ENCODE results near the gene NADSYN1. TPM values are rescaled to one million over a fixed set of nuclear protein-coding genes. Genes with fewer than 3 reads are reported as not detected.

The NADSYN1 gene
- total RNA-seq, 1 donor from 2014 or later: 72.8 TPM

DNA sequence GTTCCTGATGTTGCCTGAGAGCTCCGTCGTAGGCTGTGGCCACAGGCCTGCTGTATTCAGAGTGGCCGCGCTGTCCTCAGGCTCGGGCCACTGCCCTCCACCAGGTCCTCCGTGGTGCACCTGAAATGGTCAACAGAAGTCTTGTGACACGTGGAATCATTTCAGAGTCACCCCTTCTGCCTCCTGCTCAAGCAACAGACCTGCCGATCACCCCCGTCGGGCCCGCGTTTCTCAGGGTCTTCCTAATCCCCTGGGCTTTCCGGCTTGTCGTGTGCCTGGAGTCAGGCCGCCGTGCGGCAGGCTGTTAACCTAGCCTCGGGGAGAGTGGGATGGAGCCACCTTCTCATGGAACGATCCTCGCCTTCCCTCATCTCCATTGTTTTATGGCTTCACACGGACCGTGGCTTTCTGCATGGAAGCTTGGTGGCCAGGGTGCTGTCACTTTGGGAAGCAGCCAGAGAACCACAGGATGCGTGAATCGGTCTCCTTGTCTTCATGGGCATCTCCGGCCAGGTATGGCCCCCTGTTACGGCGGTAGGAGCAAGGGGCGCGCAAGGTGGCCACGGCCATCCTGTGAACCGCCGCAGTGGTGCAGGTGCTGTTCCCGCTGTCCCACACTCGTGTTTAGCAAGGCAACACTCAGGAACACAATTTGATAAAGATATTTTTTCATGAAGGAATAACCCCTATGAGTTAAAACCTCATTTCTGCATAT is 24.1 kb downstream of the NADSYN1 start:
- H3K4me3 ChIP-seq (ENCODE audit: low read depth, low read length): no peak overlapping the region
- TF ChIP-seq, protein P1, sequence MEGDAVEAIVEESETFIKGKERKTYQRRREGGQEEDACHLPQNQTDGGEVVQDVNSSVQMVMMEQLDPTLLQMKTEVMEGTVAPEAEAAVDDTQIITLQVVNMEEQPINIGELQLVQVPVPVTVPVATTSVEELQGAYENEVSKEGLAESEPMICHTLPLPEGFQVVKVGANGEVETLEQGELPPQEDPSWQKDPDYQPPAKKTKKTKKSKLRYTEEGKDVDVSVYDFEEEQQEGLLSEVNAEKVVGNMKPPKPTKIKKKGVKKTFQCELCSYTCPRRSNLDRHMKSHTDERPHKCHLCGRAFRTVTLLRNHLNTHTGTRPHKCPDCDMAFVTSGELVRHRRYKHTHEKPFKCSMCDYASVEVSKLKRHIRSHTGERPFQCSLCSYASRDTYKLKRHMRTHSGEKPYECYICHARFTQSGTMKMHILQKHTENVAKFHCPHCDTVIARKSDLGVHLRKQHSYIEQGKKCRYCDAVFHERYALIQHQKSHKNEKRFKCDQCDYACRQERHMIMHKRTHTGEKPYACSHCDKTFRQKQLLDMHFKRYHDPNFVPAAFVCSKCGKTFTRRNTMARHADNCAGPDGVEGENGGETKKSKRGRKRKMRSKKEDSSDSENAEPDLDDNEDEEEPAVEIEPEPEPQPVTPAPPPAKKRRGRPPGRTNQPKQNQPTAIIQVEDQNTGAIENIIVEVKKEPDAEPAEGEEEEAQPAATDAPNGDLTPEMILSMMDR (conservative IDR thresholded peaks at IDR 0.05; ENCODE audit: low read depth, low read length): no peak
- no peak for DNase-seq (ENCODE audit: low read depth)

DNA sequence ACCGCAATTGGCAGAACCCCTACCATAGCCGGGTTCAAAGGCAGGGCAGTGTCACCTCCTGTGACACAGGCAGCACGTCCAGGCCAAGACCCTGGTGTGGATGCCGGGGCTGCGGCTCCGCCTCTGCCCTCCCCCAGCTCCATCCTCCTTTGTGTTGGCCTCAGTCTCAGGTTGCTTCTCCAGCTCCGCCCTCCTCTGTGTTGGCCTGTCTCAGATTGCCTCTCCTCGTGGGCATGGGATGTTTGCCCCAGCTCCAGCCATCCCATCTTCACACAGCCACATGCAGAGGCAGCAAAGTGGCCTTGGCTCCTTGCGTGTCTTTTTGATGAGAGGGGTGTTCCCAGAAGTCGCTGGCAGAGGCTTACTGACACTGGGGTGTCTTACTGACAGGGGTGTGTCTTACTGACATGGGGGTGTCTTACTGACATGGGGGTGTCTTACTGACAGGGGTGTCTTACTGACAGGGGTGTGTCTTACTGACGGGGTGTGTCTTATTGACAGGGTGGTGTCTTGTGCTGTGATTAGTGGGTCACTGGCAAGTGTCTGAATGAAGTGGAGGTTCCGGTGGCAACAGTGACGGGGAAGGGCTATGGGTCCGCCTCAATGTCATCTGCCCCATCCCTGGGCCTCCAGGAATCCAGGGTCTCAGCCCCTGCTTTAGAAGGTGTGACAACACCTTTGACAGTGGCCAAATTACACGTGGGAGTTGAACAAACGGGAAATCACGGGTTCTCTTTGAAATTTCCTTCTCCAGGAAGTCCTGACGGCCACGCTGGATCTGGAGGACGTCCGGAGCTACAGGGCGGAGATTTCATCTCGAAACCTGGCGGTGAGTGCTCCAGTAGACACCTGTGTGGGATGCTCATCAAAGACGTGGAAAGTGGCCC is 24.9 kb downstream of the NADSYN1 start:
- TF ChIP-seq, protein P1 (conservative IDR thresholded peaks at IDR 0.05; ENCODE audit: low read depth, low read length): no peak
- no peak for DNase-seq (ENCODE audit: low read depth)
- H3K4me3 ChIP-seq (ENCODE audit: low read depth, low read length): no peak overlapping the region

DNA sequence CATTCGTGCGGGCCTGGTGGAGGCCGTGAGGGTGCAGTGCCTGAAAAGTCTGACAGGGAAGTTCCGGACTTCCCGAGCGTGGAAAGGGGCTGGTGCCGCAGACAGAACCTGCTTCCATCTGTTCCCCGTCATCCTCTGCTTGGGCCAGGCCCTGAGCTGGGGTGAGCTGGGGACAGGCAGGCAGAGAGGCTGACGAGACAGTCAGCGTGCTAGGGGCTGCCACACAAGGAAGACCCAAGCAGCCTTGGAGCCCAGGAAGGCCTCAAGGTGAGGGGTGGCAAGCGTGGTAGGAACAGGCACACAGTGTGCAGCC is 25.5 kb downstream of the NADSYN1 start:
- DNase-seq (ENCODE audit: low read depth): no peak

DNA sequence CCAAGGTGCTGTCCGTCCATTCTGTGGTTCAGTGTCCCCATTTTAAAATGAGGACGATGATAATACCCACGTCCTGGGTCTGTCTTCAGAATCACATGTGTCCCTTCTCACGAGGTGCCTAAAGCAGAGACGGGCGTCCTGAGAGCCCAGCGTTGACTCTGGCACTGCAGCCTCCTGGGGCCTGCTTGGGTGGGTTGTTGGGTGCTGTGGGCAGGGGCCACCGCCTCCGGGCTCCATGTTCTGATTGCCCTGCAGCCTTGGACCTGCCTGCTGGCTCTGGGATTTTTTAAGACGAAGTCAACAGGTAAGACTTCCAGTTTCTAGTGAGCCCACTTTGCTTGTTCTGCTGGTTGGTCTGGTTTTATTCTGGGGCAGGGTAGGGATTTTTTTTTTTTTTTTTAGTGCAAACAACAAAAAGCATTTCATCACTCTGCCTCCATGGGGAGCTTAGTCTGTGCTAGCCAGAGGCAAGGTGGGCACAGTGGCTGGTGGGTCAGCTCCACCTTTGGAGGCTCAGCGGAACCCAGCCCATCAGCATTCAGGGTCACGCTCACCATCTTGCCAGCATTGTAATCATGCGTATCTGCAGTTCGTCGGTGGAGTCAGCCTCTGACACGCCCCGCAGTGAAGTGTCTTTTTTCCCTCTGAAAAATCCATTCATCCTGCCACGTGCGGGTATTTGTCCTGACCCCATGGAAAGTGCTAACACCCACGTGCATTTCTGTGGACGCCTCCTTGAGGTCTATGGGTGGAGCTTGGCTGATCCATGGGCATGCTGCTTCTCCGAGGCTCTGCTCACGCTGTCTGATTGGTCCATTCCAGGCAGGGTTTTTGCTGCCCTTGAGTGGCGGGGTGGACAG is 28.3 kb downstream of the NADSYN1 start:
- DNase-seq (ENCODE audit: low read depth): no peak
- TF ChIP-seq, protein P1 (conservative IDR thresholded peaks at IDR 0.05; ENCODE audit: low read depth, low read length): no peak
- H3K4me3 ChIP-seq (ENCODE audit: low read depth, low read length): no peak overlapping the region

More for the DNA sequence above, 25.5 kb downstream of the NADSYN1 start:
- H3K4me3 ChIP-seq (ENCODE audit: low read depth, low read length): no peak overlapping the region
- TF ChIP-seq, protein P1 (conservative IDR thresholded peaks at IDR 0.05; ENCODE audit: low read depth, low read length): no peak

DNA sequence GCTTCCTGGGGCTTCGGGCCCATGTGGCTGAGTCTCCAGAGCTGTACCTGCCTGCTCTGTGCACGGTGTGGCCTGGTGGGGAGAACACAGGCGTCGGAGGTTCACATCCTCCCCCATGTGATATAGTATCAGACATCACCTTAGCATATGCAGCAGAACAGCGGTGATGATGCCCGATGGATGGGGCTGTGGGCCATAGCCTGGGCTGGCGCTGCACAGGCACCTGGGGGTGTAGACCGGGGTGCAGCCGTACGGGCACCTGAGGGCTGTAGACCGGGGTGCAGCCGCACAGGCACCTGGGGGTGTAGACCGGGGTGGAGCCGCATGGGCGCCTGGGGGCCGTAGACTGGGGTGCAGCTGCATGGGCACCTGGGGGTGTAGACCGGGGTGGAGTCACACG is 29.2 kb downstream of the NADSYN1 start:
- TF ChIP-seq, protein P1 (conservative IDR thresholded peaks at IDR 0.05; ENCODE audit: low read depth, low read length): no peak
- no peak overlapping the region for H3K4me3 ChIP-seq (ENCODE audit: low read depth, low read length)
- DNase-seq (ENCODE audit: low read depth): no peak

DNA sequence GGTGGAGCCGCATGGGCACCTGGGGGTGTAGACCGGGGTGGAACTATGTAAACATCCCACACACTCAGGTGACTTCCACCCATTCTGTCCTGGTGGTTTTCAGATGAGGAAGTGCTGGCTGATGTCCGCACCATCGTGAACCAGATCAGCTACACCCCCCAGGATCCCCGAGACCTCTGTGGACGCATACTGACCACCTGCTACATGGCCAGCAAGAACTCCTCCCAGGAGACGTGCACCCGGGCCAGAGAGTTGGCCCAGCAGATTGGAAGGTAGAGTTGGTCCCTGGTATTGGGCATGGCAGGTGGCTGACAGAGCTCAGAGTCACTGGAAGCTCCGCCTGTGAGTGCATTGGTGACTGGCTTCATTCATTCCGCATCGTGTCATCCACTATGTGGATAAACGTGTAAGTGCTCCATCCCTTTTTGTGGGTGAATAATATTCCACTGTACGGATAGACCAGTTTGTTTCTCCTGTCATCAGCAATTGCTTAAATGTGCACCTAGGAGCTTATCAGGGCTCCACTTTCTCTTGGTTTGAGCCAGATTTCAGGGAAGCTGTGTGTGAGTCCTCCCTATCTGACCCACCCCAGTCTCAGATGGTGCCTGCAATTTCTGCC is 29.9 kb downstream of the NADSYN1 start:
- TF ChIP-seq, protein P1 (conservative IDR thresholded peaks at IDR 0.05; ENCODE audit: low read depth, low read length): no peak
- H3K4me3 ChIP-seq (ENCODE audit: low read depth, low read length): no peak overlapping the region
- no peak for DNase-seq (ENCODE audit: low read depth)
